ENCODE results near the gene GALNT14. TPM values are rescaled to one million over a fixed set of nuclear protein-coding genes. Genes with fewer than 3 reads are reported as not detected.

GALNT14 gene
- total RNA-seq, 1 donor, result not detected

DNA sequence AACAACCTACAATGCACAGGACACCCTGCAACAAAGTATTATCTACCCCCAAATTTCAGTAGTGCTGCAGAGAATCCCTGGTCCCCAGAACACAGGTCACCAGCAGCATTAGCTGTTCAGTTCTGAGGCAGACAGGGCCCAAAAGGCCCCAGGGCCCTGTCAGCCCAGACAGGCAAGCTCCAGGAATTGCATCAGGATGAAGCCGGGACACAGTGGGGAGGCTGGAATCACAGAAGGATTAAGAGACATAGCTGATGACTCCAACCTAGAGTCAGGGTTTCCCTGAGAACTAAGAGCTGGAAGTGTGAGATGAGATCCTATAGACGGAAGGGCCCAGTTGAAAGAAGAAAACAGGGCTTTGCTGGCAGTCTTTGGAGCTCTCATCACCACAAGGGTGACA is 148.1 kb downstream of the GALNT14 start:
- Histone ChIP-seq H3K36me3 (ENCODE audit: insufficient read depth, low read length) (no peaks in the 10 kb centered on the region), H3K9me3 (ENCODE audit: low read depth, low read length) (no peaks in the 10 kb centered on the region), H2AFZ (ENCODE audit: low read length) (no peak overlapping the region), H3K4me3 (ENCODE audit: insufficient read depth, low read length) (no peak overlapping the region), H3K79me2 (ENCODE audit: insufficient read depth, low read length) (no peaks in the 10 kb centered on the region), H4K20me1 (ENCODE audit: insufficient read depth, low read length) (no peaks in the 10 kb centered on the region), H3K4me1 (ENCODE audit: insufficient read depth, low read length) (no peaks in the 10 kb centered on the region), H3K27ac (ENCODE audit: low read depth, low read length) (no peak overlapping the region), H3K4me2 (ENCODE audit: insufficient read depth, low read length) (no peak overlapping the region), H3K27me3 (ENCODE audit: insufficient read depth, low read length) (no peaks in the 10 kb centered on the region)
- TF ChIP-seq, protein P1, sequence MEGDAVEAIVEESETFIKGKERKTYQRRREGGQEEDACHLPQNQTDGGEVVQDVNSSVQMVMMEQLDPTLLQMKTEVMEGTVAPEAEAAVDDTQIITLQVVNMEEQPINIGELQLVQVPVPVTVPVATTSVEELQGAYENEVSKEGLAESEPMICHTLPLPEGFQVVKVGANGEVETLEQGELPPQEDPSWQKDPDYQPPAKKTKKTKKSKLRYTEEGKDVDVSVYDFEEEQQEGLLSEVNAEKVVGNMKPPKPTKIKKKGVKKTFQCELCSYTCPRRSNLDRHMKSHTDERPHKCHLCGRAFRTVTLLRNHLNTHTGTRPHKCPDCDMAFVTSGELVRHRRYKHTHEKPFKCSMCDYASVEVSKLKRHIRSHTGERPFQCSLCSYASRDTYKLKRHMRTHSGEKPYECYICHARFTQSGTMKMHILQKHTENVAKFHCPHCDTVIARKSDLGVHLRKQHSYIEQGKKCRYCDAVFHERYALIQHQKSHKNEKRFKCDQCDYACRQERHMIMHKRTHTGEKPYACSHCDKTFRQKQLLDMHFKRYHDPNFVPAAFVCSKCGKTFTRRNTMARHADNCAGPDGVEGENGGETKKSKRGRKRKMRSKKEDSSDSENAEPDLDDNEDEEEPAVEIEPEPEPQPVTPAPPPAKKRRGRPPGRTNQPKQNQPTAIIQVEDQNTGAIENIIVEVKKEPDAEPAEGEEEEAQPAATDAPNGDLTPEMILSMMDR (IDR thresholded peaks at IDR 0.05; ENCODE audit: extremely low read depth, low read depth, low read length), result no peak
- DNase-seq (ENCODE audit: insufficient read length, low spot score, missing footprints), result no peak

DNA sequence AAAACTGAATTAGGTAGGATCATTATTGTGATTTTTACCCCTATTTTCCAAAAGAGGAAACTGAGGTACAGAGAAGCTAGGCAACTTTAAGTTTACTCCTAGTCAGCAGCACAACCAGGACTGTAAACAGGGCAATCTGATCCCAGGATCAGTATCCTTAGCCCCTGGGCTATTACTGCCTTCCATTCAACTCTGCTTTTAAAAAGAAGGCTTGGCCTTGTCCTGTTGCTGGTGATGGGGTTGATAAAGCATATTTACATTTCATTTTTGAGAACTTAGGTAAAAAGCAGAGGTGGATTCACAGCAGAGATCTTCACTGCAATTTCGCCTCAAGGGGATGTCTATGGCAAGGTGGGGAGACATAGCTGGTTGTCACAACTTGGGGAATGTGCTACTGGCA is 148.5 kb downstream of the GALNT14 start:
- Histone ChIP-seq H3K4me2 (ENCODE audit: insufficient read depth, low read length) (no peak overlapping the region), H2AFZ (ENCODE audit: low read length) (no peak overlapping the region), H3K27ac (ENCODE audit: low read depth, low read length) (no peak overlapping the region), H4K20me1 (ENCODE audit: insufficient read depth, low read length) (no peaks in the 10 kb centered on the region), H3K4me1 (ENCODE audit: insufficient read depth, low read length) (no peaks in the 10 kb centered on the region), H3K4me3 (ENCODE audit: insufficient read depth, low read length) (no peak overlapping the region), H3K9me3 (ENCODE audit: low read depth, low read length) (no peaks in the 10 kb centered on the region), H3K27me3 (ENCODE audit: insufficient read depth, low read length) (no peaks in the 10 kb centered on the region), H3K36me3 (ENCODE audit: insufficient read depth, low read length) (no peaks in the 10 kb centered on the region), H3K79me2 (ENCODE audit: insufficient read depth, low read length) (no peaks in the 10 kb centered on the region)
- no peak for DNase-seq (ENCODE audit: insufficient read length, low spot score, missing footprints)
- TF ChIP-seq, protein P1 (IDR thresholded peaks at IDR 0.05; ENCODE audit: extremely low read depth, low read depth, low read length), result no peak

DNA sequence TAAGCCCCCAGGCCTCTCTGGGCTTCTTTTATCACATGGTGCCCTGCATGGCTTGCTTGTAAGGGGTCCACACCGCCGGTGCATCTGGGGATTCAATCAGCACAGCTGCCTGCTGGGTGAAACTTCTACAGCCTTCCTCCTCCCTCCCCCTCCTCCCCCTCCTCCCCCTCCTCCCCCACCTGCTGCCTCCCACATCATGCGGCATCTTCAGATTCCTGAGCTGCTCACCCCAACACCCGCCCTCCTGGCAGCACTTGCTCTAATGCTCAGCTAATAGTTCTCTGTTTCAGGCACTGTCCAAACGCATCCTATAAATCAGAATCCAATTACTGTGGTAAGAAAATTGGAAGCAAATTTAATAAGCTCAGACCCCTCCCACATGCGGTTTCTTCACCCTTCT is 150.7 kb downstream of the GALNT14 start:
- Histone ChIP-seq H3K4me1 (ENCODE audit: insufficient read depth, low read length) (no peaks in the 10 kb centered on the region), H3K4me3 (ENCODE audit: insufficient read depth, low read length) (no peak overlapping the region), H3K27me3 (ENCODE audit: insufficient read depth, low read length) (no peaks in the 10 kb centered on the region), H3K27ac (ENCODE audit: low read depth, low read length) (no peak overlapping the region), H3K36me3 (ENCODE audit: insufficient read depth, low read length) (no peaks in the 10 kb centered on the region), H3K9me3 (ENCODE audit: low read depth, low read length) (no peaks in the 10 kb centered on the region), H4K20me1 (ENCODE audit: insufficient read depth, low read length) (no peaks in the 10 kb centered on the region), H3K79me2 (ENCODE audit: insufficient read depth, low read length) (no peaks in the 10 kb centered on the region), H2AFZ (ENCODE audit: low read length) (no peak overlapping the region), H3K4me2 (ENCODE audit: insufficient read depth, low read length) (no peak overlapping the region)
- DNase-seq (ENCODE audit: insufficient read length, low spot score, missing footprints), result no peak
- TF ChIP-seq, protein P1 (IDR thresholded peaks at IDR 0.05; ENCODE audit: extremely low read depth, low read depth, low read length), result no peak

DNA sequence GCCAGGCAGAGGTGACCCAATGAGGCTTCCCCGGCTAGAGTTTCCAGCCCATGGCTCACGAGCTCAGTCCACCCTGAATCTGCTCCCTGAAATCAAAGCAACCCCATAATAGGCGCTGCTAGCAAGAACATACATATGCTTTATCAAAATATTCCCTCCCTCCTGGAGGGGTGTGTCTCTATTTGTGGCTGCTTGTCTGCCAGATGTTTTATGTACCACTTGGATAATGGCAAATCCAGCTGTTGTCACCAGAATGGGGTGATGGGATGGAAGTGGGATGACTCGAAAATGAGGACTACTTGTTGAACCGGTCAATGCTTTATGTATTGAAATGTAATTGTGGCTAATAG is 152.0 kb downstream of the GALNT14 start:
- TF ChIP-seq, protein P1 (IDR thresholded peaks at IDR 0.05; ENCODE audit: extremely low read depth, low read depth, low read length), result no peak
- Histone ChIP-seq H3K9me3 (ENCODE audit: low read depth, low read length) (no peaks in the 10 kb centered on the region), H3K4me1 (ENCODE audit: insufficient read depth, low read length) (no peaks in the 10 kb centered on the region), H3K27ac (ENCODE audit: low read depth, low read length) (no peak overlapping the region), H3K4me3 (ENCODE audit: insufficient read depth, low read length) (no peak overlapping the region), H3K4me2 (ENCODE audit: insufficient read depth, low read length) (no peak overlapping the region), H3K36me3 (ENCODE audit: insufficient read depth, low read length) (no peaks in the 10 kb centered on the region), H3K27me3 (ENCODE audit: insufficient read depth, low read length) (no peaks in the 10 kb centered on the region), H4K20me1 (ENCODE audit: insufficient read depth, low read length) (no peaks in the 10 kb centered on the region), H2AFZ (ENCODE audit: low read length) (no peak overlapping the region), H3K79me2 (ENCODE audit: insufficient read depth, low read length) (no peaks in the 10 kb centered on the region)
- no peak for DNase-seq (ENCODE audit: insufficient read length, low spot score, missing footprints)

Data from osteoblast (primary cell).